Calu3 (cell line): ENCODE data around the gene MS4A1. TPM values are rescaled to one million over a fixed set of nuclear protein-coding genes. Genes with fewer than 3 reads are reported as not detected.

Source experiments
- BruUV-seq: library from RNA; stranded (reverse); fragments of 400-500 nt; replicated peaks from 2 replicates; lab custom pipeline; 2021; lab: Mats Ljungman, UMichigan
- CTCF ChIA-PET: fragments of 300-600 bp; sonication (Branson Sonifier 250); formaldehyde crosslinking; loops from one replicate; lab custom pipeline; 2022; ENCODE audit warnings: antibody characterized with exemption; lab: Charles Lee
- DNase-seq: peaks from one replicate; pipeline ENCODE4 v3.0.0; 2022
- H3K27ac Mint-ChIP-seq: one replicate; pipeline ENCODE4 v1.8.0; 2022; ENCODE audit warnings: mixed read lengths; ENCODE audit not compliant: unreplicated experiment
- H3K27me3 Mint-ChIP-seq: one replicate; pipeline ENCODE4 v1.8.0; 2022; ENCODE audit warnings: mixed read lengths; ENCODE audit not compliant: unreplicated experiment
- H3K36me3 Mint-ChIP-seq: one replicate; pipeline ENCODE4 v1.8.0; 2022; ENCODE audit warnings: mild to moderate bottlenecking, moderate library complexity, mixed read lengths; ENCODE audit not compliant: insufficient read depth, unreplicated experiment
- H3K4me1 Mint-ChIP-seq: one replicate; pipeline ENCODE4 v1.8.0; 2022; ENCODE audit warnings: mild to moderate bottlenecking, low read depth, mixed read lengths; ENCODE audit not compliant: unreplicated experiment
- H3K4me3 Mint-ChIP-seq: one replicate; pipeline ENCODE4 v1.8.0; 2022; ENCODE audit warnings: mild to moderate bottlenecking, low read depth, moderate library complexity, mixed read lengths; ENCODE audit not compliant: unreplicated experiment
- H3K9me3 Mint-ChIP-seq: one replicate; pipeline ENCODE4 v1.8.0; 2022; ENCODE audit warnings: low read depth, mixed read lengths; ENCODE audit not compliant: unreplicated experiment
- CTCF ChIP-seq: fragments of 200-600 bp; IDR thresholded peaks from one replicate; pipeline ENCODE4 v1.8.0; 2022; ENCODE audit warnings: antibody characterized with exemption; ENCODE audit not compliant: unreplicated experiment
- intact Hi-C: fragments of 100-400 bp; cut with micrococcal nuclease; formaldehyde crosslinking; loops from one replicate; pipeline ENCODE4 v1.10.0; 2022; ENCODE audit not compliant: unreplicated experiment
- total RNA-seq: library from RNA; stranded (reverse); gene quantifications from 2 replicates; pipeline ENCODE4 v1.2.3, GENCODE V29; 2022

MS4A1 gene
- total RNA-seq, 1 experiment from 2014 or later = not detected

GRCh38 chr11:60468829-60469228 is 13.2 kb downstream of the MS4A1 start:
- TF ChIP-seq CTCF = no peak
- no TSS peak for BruUV-seq
- intact Hi-C loops = loop anchor here (5.0 kb wide), 1 partner anchor 97 kb away; no protein-coding TSS in a partner anchor

DNA sequence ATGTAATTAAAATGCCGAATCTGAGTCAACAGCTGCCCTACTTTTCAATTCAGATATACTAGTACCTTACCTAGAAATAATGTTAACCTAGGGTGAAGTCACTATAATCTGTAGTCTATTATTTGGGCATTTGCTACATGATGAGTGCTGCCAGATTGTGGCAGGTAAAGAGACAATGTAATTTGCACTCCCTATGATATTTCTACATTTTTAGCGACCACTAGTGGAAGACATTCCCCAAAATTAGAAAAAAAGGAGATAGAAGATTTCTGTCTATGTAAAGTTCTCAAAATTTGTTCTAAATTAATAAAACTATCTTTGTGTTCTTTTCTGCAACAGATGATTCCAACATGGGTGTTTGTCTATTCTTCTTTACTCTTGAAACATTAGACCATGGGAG is 14.1 kb downstream of the MS4A1 start:
- H3K4me3 Mint-ChIP-seq = no peak overlapping the region
- no TSS peak for BruUV-seq
- H3K4me1 Mint-ChIP-seq = no peaks in the 10 kb centered on the region
- intact Hi-C loops = loop anchor here (5.0 kb wide), 1 partner anchor 97 kb away; no protein-coding TSS in a partner anchor
- DNase-seq = no peak
- CTCF ChIA-PET = no interaction called here
- H3K9me3 Mint-ChIP-seq = peaks cover 3% of the 10 kb centered on the region
- no peaks in the 10 kb centered on the region for H3K36me3 Mint-ChIP-seq
- H3K27ac Mint-ChIP-seq = no peak overlapping the region
- TF ChIP-seq CTCF = no peak
- H3K27me3 Mint-ChIP-seq = no peaks in the 10 kb centered on the region

More at GRCh38 chr11:60468829-60469228, 13.2 kb downstream of the MS4A1 start:
- DNase-seq = no peak
- no peak overlapping the region for H3K4me3 Mint-ChIP-seq
- CTCF ChIA-PET = no interaction called here
- no peak overlapping the region for H3K27ac Mint-ChIP-seq
- no peaks in the 10 kb centered on the region for H3K36me3 Mint-ChIP-seq
- H3K9me3 Mint-ChIP-seq = peaks cover 3% of the 10 kb centered on the region
- H3K4me1 Mint-ChIP-seq = no peaks in the 10 kb centered on the region
- no peaks in the 10 kb centered on the region for H3K27me3 Mint-ChIP-seq

GRCh38 chr11:60477035-60477445 is 21.4 kb downstream of the MS4A1 start:
- intact Hi-C loops = no loop called here
- no peak overlapping the region for H3K27ac Mint-ChIP-seq
- CTCF ChIA-PET = interaction anchor here (1.9 kb wide), 1 partner anchor 114 kb away, joined by 5 read pairs; no protein-coding TSS in a partner anchor
- peaks cover 21% of the 10 kb centered on the region for H3K27me3 Mint-ChIP-seq
- no peaks in the 10 kb centered on the region for H3K36me3 Mint-ChIP-seq
- H3K4me3 Mint-ChIP-seq = no peak overlapping the region
- H3K4me1 Mint-ChIP-seq = no peaks in the 10 kb centered on the region
- no TSS peak for BruUV-seq
- no peak for TF ChIP-seq CTCF
- H3K9me3 Mint-ChIP-seq = peaks cover 4% of the 10 kb centered on the region
- DNase-seq = no peak

DNA sequence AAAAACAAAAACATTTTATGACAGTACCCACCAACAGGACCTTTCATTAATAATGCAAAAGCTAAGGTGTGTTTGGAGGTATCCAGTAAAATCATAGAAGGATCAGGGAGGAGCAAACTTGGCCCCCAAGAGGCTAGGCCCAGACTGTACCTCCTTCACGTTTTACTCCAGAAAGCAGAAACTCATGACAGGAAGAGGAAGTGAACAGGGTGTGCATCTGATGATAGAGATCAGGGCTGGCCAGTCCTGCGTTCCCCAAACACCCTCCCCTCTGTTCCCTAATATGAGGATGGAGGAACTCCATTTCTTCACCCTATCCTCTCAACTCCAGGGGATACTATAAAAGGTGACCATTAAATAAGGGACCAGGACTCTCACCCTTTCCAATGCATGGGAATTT is 26.7 kb downstream of the MS4A1 start:
- TF ChIP-seq CTCF = no peak
- Mint-ChIP-seq H3K4me3 (no peak overlapping the region), H3K27me3 (peaks cover 20% of the 10 kb centered on the region), H3K9me3 (no peaks in the 10 kb centered on the region), H3K36me3 (no peaks in the 10 kb centered on the region), H3K27ac (no peak overlapping the region), H3K4me1 (no peaks in the 10 kb centered on the region)
- intact Hi-C loops = no loop called here
- no TSS peak for BruUV-seq
- CTCF ChIA-PET = no interaction called here
- no peak for DNase-seq
